ENCODE data around the gene TIMM50.

GRCh38 chr19:39506944-39507714 lies 26.5 kb downstream of the TIMM50 start:
- TF ChIP-seq CTCF (IDR thresholded peaks at IDR 0.05) = no peak
- TF ChIP-seq POLR2A (IDR thresholded peaks at IDR 0.05) = no peak
